Natural killer cell (primary cell): ENCODE results near the gene MED28. TPM values are rescaled to one million over a fixed set of nuclear protein-coding genes. Genes with fewer than 3 reads are reported as not detected.

ENCODE experiments used
- ATAC-seq, 3 donors: fragments of 150-1000 bp in 2 of 3; fragments of 200-7000 bp in 1 of 3; cut with Tn5 transposase; 1 replicate in 1 of 3; 2 replicates in 2 of 3; pipeline ENCODE4 v1.10.0; 2021; ENCODE audit warnings: mild to moderate bottlenecking in 2 of 3, moderate library complexity in 2 of 3
- DNase-seq, 2 donors: peaks; one replicate each; pipeline versions ENCODE4 v3.0.0 to v3.0.0-alpha.2; 2013 to 2021; ENCODE audit warnings: mixed read lengths in 1 of 2
- H3K27ac ChIP-seq: one replicate; pipeline ENCODE4 v1.5.1; 2013; ENCODE audit warnings: mild to moderate bottlenecking, low read length
- H3K27me3 ChIP-seq: one replicate; pipeline ENCODE4 v1.6.1; 2013; ENCODE audit warnings: low read length; ENCODE audit not compliant: control insufficient read depth, insufficient read depth
- H3K36me3 ChIP-seq: one replicate; pipeline ENCODE4 v1.6.1; 2013; ENCODE audit warnings: low read length; ENCODE audit not compliant: control insufficient read depth, insufficient read depth
- H3K4me1 ChIP-seq: one replicate; pipeline ENCODE4 v1.6.1; 2013; ENCODE audit warnings: low read length; ENCODE audit not compliant: control insufficient read depth, insufficient read depth
- H3K4me3 ChIP-seq: one replicate; pipeline ENCODE4 v1.5.1; 2013; ENCODE audit warnings: low read length
- H3K9me3 ChIP-seq: one replicate; pipeline ENCODE4 v1.6.1; 2013; ENCODE audit warnings: low read length; ENCODE audit not compliant: control insufficient read depth, insufficient read depth
- H3K27ac Mint-ChIP-seq, 2 donors: one replicate each; pipeline ENCODE4 v1.8.0; 2022; ENCODE audit warnings: mild to moderate bottlenecking in 2 of 2, mixed read lengths in 2 of 2, moderate library complexity in 1 of 2
- H3K27me3 Mint-ChIP-seq, 2 donors: one replicate each; pipeline ENCODE4 v1.8.0; 2022; ENCODE audit warnings: low read depth in 2 of 2, mixed read lengths in 2 of 2
- H3K36me3 Mint-ChIP-seq: one replicate; pipeline ENCODE4 v1.8.0; 2022; ENCODE audit warnings: mixed read lengths
- H3K4me1 Mint-ChIP-seq, 2 donors: one replicate each; pipeline ENCODE4 v1.8.0; 2022; ENCODE audit warnings: mixed read lengths in 2 of 2
- H3K4me3 Mint-ChIP-seq: one replicate; pipeline ENCODE4 v1.8.0; 2022; ENCODE audit warnings: mild to moderate bottlenecking, moderate library complexity, mixed read lengths
- H3K9me3 Mint-ChIP-seq, 2 donors: one replicate each; pipeline ENCODE4 v1.8.0; 2022; ENCODE audit warnings: mixed read lengths in 2 of 2
- CTCF ChIP-seq: fragments of 200-600 bp; IDR thresholded peaks from one replicate; pipeline ENCODE4 v1.8.0; 2022; ENCODE audit warnings: antibody characterized with exemption
- WGBS: methylation state at CpG from one replicate; pipeline ENCODE4 v1.1.7; 2013; ENCODE audit warnings: missing lambda C conversion rate; ENCODE audit not compliant: insufficient coverage; 5-methylcytosine and 5-hydroxymethylcytosine counted together
- intact Hi-C: fragments of 100-400 bp; cut with micrococcal nuclease; formaldehyde crosslinking; loops from one replicate; pipeline ENCODE4 v1.14.2; 2022
- total RNA-seq, 4 donors: library from RNA; stranded (reverse); fragments of 120-200 nt in 1 of 4; gene quantifications; one replicate each; pipeline versions ENCODE4 v1.2.3 to v1.2.4, GENCODE V29; 2013 to 2022

MED28 gene
- total RNA-seq, 3 donors from 2014 or later (not counting 1 experiment from before 2014, with no cell fraction given), result 44.8 to 63.3 (median 51.1) TPM

- intact Hi-C loops, result loop anchor here (1.0 kb wide), 2 partner anchors 88 to 956 kb away; no protein-coding TSS in a partner anchor
- H3K36me3 Mint-ChIP-seq, result no peaks in the 10 kb centered on the region
- DNase-seq, result peak; percentile 67 to 83
- H3K27me3 Mint-ChIP-seq, result no peaks in the 10 kb centered on the region
- no peak overlapping the region for H3K4me3 ChIP-seq
- H3K27ac Mint-ChIP-seq, result peak overlapping the region; percentile 29 to 45
- no peak overlapping the region for H3K27ac ChIP-seq
- H3K4me1 Mint-ChIP-seq, result no peaks in the 10 kb centered on the region
- H3K27me3 ChIP-seq, result no peaks in the 10 kb centered on the region
- peaks cover 20% of the 10 kb centered on the region for H3K36me3 ChIP-seq
- no peaks in the 10 kb centered on the region for H3K9me3 Mint-ChIP-seq
- H3K4me1 ChIP-seq, result no peaks in the 10 kb centered on the region
- peak; percentile 79 to 91 (median 89) for ATAC-seq
- WGBS, result 71% methylated on average over 32 of the region's 32 CpGs
- H3K4me3 Mint-ChIP-seq, result no peak overlapping the region
- peak; percentile 89 for TF ChIP-seq CTCF
- H3K9me3 ChIP-seq, result no peaks in the 10 kb centered on the region
These were observed 22.5 kb downstream of the MED28 start for GRCh38 chr4:17636696-17637622.

- TF ChIP-seq CTCF, result no peak
- WGBS, result 83% methylated on average over 7 of the region's 7 CpGs
- no peak overlapping the region for H3K27ac Mint-ChIP-seq
- H3K27me3 ChIP-seq, result no peaks in the 10 kb centered on the region
- H3K4me3 ChIP-seq, result no peak overlapping the region
- H3K9me3 ChIP-seq, result no peaks in the 10 kb centered on the region
- no peaks in the 10 kb centered on the region for H3K36me3 Mint-ChIP-seq
- no peak overlapping the region for H3K4me3 Mint-ChIP-seq
- H3K36me3 ChIP-seq, result peaks cover 4% of the 10 kb centered on the region
- H3K4me1 Mint-ChIP-seq, result no peaks in the 10 kb centered on the region
- H3K9me3 Mint-ChIP-seq, result no peaks in the 10 kb centered on the region
- intact Hi-C loops, result no loop called here
- no peaks in the 10 kb centered on the region for H3K27me3 Mint-ChIP-seq
- DNase-seq, result no peak
- no peak overlapping the region for H3K27ac ChIP-seq
- no peaks in the 10 kb centered on the region for H3K4me1 ChIP-seq
- no peak for ATAC-seq
These were observed 24.7 kb downstream of the MED28 start for GRCh38 chr4:17639136-17639535.

GRCh38 chr4:17642398-17642783 lies 27.9 kb downstream of the MED28 start:
- Mint-ChIP-seq H3K36me3 (no peaks in the 10 kb centered on the region), H3K4me1 (no peaks in the 10 kb centered on the region), H3K9me3 (no peaks in the 10 kb centered on the region), H3K27ac (no peak overlapping the region), H3K4me3 (no peak overlapping the region), H3K27me3 (no peaks in the 10 kb centered on the region)
- H3K36me3 ChIP-seq, result no peaks in the 10 kb centered on the region
- ATAC-seq (no peak), DNase-seq (no peak)
- H3K4me3 ChIP-seq, result no peak overlapping the region
- no peak overlapping the region for H3K27ac ChIP-seq
- 100% methylated on average over 1 of the region's 1 CpG for WGBS
- no peaks in the 10 kb centered on the region for H3K4me1 ChIP-seq
- H3K27me3 ChIP-seq, result no peaks in the 10 kb centered on the region
- intact Hi-C loops, result no loop called here
- peaks cover 2% of the 10 kb centered on the region for H3K9me3 ChIP-seq
- TF ChIP-seq CTCF, result no peak
